Breast epithelium (tissue), 4 donors: ENCODE measurements around the gene MGAT4B. TPM values are rescaled to one million over a fixed set of nuclear protein-coding genes. Genes with fewer than 3 reads are reported as not detected.
A peak's percentile ranks its signal among the peaks of the same experiment; 100 is the strongest.

Source experiments
- DNase-seq, 2 donors: peaks; one replicate each; pipeline ENCODE4 v3.0.0-alpha.2; 2019; ENCODE audit warnings: low spot score in 2 of 2
- H3K27ac ChIP-seq, 2 donors: fragments of 200-600 bp; sonication (generic) in 1 of 2; one replicate each; pipeline ENCODE4 v1.5.1; 2016 to 2019; ENCODE audit warnings: mild to moderate bottlenecking in 1 of 2
- H3K27me3 ChIP-seq, 2 donors: fragments of 200-600 bp; sonication (generic) in 1 of 2; one replicate each; pipeline versions ENCODE4 v1.5.1 to v1.6.0; 2017 to 2019; ENCODE audit warnings: control low read depth in 1 of 2, mild to moderate bottlenecking in 1 of 2
- H3K36me3 ChIP-seq: fragments of 200-600 bp; one replicate; pipeline ENCODE4 v1.5.1; 2019
- H3K4me1 ChIP-seq, 2 donors: fragments of 200-600 bp; sonication (generic); one replicate each; pipeline ENCODE4 v1.5.1; 2016 to 2019; ENCODE audit warnings: control low read depth in 1 of 2
- H3K4me3 ChIP-seq, 3 donors: fragments of 200-600 bp; sonication (generic); 1 replicate in 2 of 3; 2 replicates in 1 of 3; pipeline ENCODE4 v1.5.1; 2016 to 2019; ENCODE audit warnings: mild to moderate bottlenecking in 3 of 3, moderate library complexity in 2 of 3
- H3K9me3 ChIP-seq, 2 donors: fragments of 200-600 bp; sonication (generic) in 1 of 2; one replicate each; pipeline ENCODE4 v1.5.1; 2016 to 2019; ENCODE audit warnings: control low read depth in 1 of 2
- POLR2A ChIP-seq: fragments of 450-650 bp; IDR thresholded peaks from one replicate; pipeline ENCODE4 v1.6.1; 2016; ENCODE audit warnings: antibody characterized with exemption, mild to moderate bottlenecking, moderate library complexity
- POLR2AphosphoS5 ChIP-seq, 3 donors: sonication (generic); formaldehyde crosslinking; IDR thresholded peaks; one replicate each; pipeline ENCODE4 v1.6.1; 2017; ENCODE audit warnings: antibody characterized with exemption in 3 of 3
- intact Hi-C: fragments of 100-400 bp; cut with DNase I; formaldehyde crosslinking; loops from one replicate; pipeline ENCODE4 v1.15.1; 2023; ENCODE audit warnings: low total_unique reads
- total RNA-seq, 3 donors: library from RNA; depleted of rRNA; stranded (reverse); fragments of >200 nt; gene quantifications; one replicate each; pipeline ENCODE4 v1.1.0, GENCODE V29; 2016
- TF ChIP-seq, protein P1 (sequence below), 3 donors: fragments of 450-650 bp; IDR thresholded peaks; one replicate each; pipeline ENCODE4 v1.5.1; 2016 to 2017; ENCODE audit warnings: antibody characterized with exemption in 3 of 3, mild to moderate bottlenecking in 3 of 3, moderate library complexity in 3 of 3

The MGAT4B gene
- total RNA-seq, 3 donors from 2014 or later, result 43.0 to 73.7 (median 54.6) TPM

DNA sequence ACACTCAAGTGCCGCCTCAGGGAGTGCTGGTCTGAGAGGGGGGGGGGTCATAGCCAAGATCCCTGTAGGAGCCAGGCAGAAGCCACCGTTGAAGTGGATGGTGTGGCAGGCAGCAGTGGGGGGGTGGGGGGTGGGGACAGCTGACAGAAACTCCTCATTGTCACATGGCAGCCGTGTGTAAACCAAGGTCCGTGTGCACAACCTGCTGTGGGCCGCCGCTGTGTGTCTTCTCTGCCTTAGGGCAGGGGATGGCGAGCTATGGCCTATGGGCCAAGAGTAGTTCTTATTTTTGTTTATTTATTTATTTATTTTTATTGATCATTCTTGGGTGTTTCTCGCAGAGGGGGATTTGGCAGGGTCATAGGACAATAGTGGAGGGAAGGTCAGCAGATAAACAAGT, 27.5 kb upstream of the MGAT4B start:
- Histone ChIP-seq H3K36me3 (peaks cover 24% of the 10 kb centered on the region), H3K27ac (peak overlapping the region in 1 of 2 donors; percentile 26), H3K4me1 (no peaks in the 10 kb centered on the region), H3K27me3 (no peaks in the 10 kb centered on the region), H3K4me3 (no peak overlapping the region), H3K9me3 (no peaks in the 10 kb centered on the region)
- no peak for DNase-seq
- intact Hi-C loops, result no loop called here
- no peak for TF ChIP-seq POLR2AphosphoS5 (IDR thresholded peaks at IDR 0.05)
- TF ChIP-seq, protein P1, sequence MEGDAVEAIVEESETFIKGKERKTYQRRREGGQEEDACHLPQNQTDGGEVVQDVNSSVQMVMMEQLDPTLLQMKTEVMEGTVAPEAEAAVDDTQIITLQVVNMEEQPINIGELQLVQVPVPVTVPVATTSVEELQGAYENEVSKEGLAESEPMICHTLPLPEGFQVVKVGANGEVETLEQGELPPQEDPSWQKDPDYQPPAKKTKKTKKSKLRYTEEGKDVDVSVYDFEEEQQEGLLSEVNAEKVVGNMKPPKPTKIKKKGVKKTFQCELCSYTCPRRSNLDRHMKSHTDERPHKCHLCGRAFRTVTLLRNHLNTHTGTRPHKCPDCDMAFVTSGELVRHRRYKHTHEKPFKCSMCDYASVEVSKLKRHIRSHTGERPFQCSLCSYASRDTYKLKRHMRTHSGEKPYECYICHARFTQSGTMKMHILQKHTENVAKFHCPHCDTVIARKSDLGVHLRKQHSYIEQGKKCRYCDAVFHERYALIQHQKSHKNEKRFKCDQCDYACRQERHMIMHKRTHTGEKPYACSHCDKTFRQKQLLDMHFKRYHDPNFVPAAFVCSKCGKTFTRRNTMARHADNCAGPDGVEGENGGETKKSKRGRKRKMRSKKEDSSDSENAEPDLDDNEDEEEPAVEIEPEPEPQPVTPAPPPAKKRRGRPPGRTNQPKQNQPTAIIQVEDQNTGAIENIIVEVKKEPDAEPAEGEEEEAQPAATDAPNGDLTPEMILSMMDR (IDR thresholded peaks at IDR 0.05), result no peak
- no peak for TF ChIP-seq POLR2A

DNA sequence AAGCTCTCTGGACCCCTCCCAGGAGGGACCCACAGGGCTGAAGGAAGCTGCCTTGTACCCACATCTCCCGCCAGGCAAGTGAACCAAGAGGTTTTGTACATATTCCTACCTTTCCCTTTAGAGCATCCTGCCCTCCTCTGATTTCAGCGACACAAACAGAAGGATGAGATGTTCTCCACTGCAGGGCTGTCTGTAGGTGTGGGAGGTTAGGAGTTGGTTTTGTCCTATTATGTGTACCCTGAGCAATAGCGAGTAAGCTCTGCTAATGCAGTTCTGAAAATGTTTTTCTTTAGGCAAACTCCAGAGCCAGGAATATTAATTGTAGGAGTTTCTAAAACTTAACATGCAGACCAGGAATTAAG, 27.0 kb upstream of the MGAT4B start:
- peak overlapping the region; percentile 26 to 54 for H3K27ac ChIP-seq
- peaks cover 24% of the 10 kb centered on the region for H3K36me3 ChIP-seq
- H3K4me1 ChIP-seq, result no peaks in the 10 kb centered on the region

DNA sequence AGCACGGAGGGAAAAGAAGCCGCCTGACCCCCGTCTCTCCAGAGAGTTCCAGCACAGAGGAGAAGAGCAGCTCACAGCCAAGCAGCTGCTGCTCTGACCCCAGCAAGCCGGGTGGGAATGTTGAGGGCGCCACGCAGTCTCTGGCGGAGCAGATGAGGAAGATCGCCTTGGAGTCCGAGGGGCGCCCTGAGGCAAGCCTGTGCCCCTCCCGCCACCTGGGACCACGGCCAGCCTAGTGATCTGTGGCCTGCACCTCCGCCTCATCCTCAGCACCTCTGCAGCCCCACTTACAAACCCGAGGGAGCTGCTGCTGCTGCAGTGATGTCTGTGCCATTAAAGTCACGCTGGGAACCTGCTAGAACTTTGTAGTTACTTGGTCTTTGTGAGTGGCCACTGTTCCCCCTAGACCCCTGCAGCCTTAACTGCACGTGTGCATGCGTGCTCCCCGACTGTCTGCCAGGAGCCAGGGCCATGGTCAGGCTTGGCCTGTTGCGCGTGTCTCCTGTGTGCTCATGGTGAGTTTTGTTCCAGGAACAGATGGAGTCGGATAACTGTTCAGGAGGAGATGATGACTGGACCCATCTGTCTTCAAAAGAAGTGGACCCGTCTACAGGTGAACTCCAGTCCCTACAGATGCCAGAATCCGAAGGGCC, 26.5 kb upstream of the MGAT4B start:
- no peak for DNase-seq
- intact Hi-C loops, result no loop called here
- Histone ChIP-seq H3K9me3 (no peaks in the 10 kb centered on the region), H3K4me3 (no peak overlapping the region), H3K36me3 (peaks cover 24% of the 10 kb centered on the region), H3K27me3 (no peaks in the 10 kb centered on the region), H3K27ac (peak overlapping the region; percentile 26 to 54), H3K4me1 (no peaks in the 10 kb centered on the region)
- TF ChIP-seq POLR2AphosphoS5 (IDR thresholded peaks at IDR 0.05) (no peak), POLR2A (no peak)
- TF ChIP-seq, protein P1 (IDR thresholded peaks at IDR 0.05), result no peak

More for the DNA sequence above, 27.0 kb upstream of the MGAT4B start:
- intact Hi-C loops, result no loop called here
- Histone ChIP-seq H3K27me3 (no peaks in the 10 kb centered on the region), H3K4me3 (no peak overlapping the region), H3K9me3 (no peaks in the 10 kb centered on the region)
- no peak for DNase-seq
- TF ChIP-seq POLR2AphosphoS5 (IDR thresholded peaks at IDR 0.05) (no peak), POLR2A (no peak)
- TF ChIP-seq, protein P1 (IDR thresholded peaks at IDR 0.05), result no peak

DNA sequence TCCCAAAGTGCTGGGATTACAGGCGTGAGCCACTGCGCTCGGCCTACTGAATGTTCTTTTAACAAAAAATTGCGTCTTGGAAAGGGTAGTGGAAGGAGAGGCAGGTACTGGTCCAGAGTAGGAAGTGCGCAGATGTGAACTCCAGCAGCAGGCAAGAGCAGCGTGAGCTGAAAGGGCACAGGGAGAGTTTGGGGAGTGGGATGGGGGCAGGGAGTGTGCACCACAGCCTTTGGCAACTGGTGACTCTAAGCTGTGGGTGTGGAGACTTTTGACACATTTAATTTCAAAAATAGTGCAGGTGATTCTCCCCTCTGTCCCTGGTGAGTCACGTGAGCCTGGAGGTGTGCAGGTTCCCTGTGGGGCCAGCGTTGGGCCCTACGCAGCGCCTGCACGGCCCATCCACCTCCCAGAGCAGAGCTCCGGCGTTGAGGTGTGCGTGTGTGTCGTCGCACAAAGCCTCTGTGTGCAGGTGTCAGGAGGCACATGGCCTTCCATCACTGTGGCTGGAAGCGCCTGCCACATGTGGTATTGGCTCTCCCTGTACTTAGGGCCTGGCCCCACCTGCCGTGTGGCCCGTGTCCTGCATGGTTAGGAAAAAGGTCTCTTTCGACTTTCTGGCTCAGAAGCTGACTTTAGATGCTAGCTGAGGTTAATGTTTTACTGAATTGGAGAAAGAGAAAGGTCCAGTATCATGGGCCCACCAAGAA, 25.5 kb upstream of the MGAT4B start:
- H3K4me3 ChIP-seq, result no peak overlapping the region
- DNase-seq, result no peak
- peaks cover 19% of the 10 kb centered on the region for H3K36me3 ChIP-seq
- no peak overlapping the region for H3K27ac ChIP-seq
- intact Hi-C loops, result no loop called here
- no peaks in the 10 kb centered on the region for H3K9me3 ChIP-seq
- TF ChIP-seq POLR2AphosphoS5 (IDR thresholded peaks at IDR 0.05) (no peak), POLR2A (no peak)
- TF ChIP-seq, protein P1 (IDR thresholded peaks at IDR 0.05), result no peak
- H3K4me1 ChIP-seq, result peaks cover 0 to 5% of the 10 kb centered on the region in 2 donors
- no peaks in the 10 kb centered on the region for H3K27me3 ChIP-seq

DNA sequence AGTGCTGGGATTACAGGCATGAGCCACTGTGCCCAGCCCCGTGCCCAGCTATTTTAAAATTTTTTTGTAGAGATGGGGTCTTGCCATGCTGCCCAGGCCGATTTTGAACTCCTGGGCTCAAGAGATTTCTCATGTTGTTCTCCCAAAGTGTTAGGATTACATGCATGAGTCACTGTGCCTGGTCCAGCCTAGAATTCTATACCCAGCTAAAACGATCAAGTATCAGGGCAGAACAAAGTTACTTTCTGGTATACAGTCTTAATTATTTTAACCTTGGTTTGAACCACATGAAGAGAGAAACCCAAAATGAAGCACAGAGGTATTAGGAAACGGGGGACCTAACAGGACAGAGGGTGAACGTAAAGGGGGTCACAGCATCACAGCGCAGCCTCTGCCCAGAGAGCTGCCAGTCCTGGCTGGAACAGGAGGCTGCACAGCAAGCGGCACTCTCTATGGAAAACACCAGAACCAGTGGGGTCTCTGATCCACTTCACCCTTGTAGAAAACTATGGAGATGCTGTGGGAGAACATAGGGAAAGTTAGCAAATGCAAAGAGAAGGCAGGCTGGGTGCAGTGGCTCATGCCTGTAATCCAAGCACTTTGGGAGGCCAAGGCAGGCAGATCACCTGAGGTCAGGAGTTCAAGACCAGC, 24.3 kb upstream of the MGAT4B start:
- TF ChIP-seq, protein P1 (IDR thresholded peaks at IDR 0.05), result no peak
- no peak for TF ChIP-seq POLR2AphosphoS5 (IDR thresholded peaks at IDR 0.05)
- no peak for TF ChIP-seq POLR2A
- H3K27me3 ChIP-seq, result no peaks in the 10 kb centered on the region
- H3K36me3 ChIP-seq, result peaks cover 19% of the 10 kb centered on the region
- peaks cover 0 to 5% of the 10 kb centered on the region in 2 donors for H3K4me1 ChIP-seq
- no peak overlapping the region for H3K4me3 ChIP-seq
- H3K27ac ChIP-seq, result peak overlapping the region in 1 of 2 donors; percentile 43
- intact Hi-C loops, result no loop called here
- no peaks in the 10 kb centered on the region for H3K9me3 ChIP-seq
- DNase-seq, result no peak
